ENCODE results near the gene CRYBA1. TPM values are rescaled to one million over a fixed set of nuclear protein-coding genes. Genes with fewer than 3 reads are reported as not detected.

Gene CRYBA1
- total RNA-seq, 1 experiment from 2014 or later = not detected

DNA sequence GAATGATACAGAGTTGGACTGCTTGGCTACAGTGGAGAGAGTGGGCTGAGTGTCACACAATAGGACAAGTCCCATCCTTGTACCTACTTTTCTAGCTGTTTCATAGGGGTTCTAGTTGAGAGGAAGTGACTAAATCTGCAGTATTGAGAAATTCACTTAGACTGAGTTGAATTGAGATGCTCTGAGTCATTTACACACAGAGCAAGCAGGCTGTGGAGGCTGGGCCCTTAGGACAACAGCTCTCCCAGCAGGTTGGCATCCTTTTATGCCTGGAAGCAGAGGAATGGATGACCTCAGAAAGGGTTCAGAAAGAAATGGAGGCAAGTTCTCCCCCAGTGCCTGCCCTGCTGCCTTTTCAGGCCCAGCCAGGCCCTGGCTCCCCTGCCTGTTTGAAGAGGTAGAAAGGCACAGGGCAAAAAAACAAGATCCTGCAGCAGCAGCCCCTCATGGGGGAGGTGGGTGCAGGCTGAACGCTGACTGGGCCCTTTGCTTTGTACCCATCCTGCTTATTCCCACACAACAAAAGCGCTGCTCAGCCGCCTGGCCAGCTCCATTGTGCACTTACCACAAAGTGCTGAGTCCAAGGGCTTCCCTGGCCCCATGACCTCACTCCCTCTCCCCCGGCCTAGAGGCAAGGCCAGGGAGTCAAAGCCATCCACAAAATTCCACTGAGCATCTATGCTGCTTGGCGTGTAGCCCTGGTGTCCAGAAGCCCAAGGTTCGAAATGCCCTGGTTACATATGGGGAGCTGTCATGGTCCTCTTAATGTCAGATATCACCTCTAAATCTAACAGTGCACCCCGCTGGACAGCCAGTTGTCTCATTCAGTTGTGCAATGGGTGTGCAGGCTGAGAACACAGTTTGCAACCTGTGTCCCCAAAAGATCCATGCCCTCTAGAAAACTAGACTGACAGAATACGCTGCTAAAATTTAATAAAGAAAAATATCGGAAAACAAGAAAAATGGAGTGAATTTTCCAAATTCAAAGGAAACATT lies 5.4 kb upstream of the CRYBA1 start:
- no TSS peak for BruUV-seq (replicated peaks)
- intact Hi-C loops (cut with micrococcal nuclease; ENCODE audit: unreplicated experiment) = no loop called here
- ChIA-PET CTCF (interaction anchor here (0.9 to 1.8 kb wide), 5 partner anchors 10 to 118 kb away, joined by 3 to 7 read pairs (median 5); partner anchors contain the start of gene MYO18A), POLR2A (ENCODE audit: low non-redundant PET) (interaction anchor here (0.6 kb wide), 1 partner anchor 61 kb away, joined by 6 read pairs; the partner anchor contains the start of gene MYO18A)
- Histone ChIP-seq H3K9me3 (ENCODE audit: low read depth, low read length, poor library complexity, severe bottlenecking) (no peaks in the 10 kb centered on the region), H3K4me1 (ENCODE audit: insufficient read depth, low read length, poor library complexity, severe bottlenecking) (no peaks in the 10 kb centered on the region), H3K27ac (ENCODE audit: low read depth, low read length, poor library complexity, severe bottlenecking) (no peak overlapping the region), H3K36me3 (ENCODE audit: insufficient read depth, low read length, poor library complexity, severe bottlenecking) (no peaks in the 10 kb centered on the region), H3K27me3 (replicated peaks; ENCODE audit: insufficient read depth, low read depth, low read length, poor library complexity) (no peaks in the 10 kb centered on the region), H3K4me3 (ENCODE audit: low read depth, low read length, poor library complexity, severe bottlenecking) (no peak overlapping the region)
- TF ChIP-seq, protein P1, sequence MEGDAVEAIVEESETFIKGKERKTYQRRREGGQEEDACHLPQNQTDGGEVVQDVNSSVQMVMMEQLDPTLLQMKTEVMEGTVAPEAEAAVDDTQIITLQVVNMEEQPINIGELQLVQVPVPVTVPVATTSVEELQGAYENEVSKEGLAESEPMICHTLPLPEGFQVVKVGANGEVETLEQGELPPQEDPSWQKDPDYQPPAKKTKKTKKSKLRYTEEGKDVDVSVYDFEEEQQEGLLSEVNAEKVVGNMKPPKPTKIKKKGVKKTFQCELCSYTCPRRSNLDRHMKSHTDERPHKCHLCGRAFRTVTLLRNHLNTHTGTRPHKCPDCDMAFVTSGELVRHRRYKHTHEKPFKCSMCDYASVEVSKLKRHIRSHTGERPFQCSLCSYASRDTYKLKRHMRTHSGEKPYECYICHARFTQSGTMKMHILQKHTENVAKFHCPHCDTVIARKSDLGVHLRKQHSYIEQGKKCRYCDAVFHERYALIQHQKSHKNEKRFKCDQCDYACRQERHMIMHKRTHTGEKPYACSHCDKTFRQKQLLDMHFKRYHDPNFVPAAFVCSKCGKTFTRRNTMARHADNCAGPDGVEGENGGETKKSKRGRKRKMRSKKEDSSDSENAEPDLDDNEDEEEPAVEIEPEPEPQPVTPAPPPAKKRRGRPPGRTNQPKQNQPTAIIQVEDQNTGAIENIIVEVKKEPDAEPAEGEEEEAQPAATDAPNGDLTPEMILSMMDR (conservative IDR thresholded peaks at IDR 0.05; ENCODE audit: low read depth, low read length) = no peak
- no peak for TF ChIP-seq EZH2 (IDR thresholded peaks at IDR 0.05; ENCODE audit: borderline replicate concordance, low read depth, low read length, poor library complexity, severe bottlenecking)
- peak; percentile 90 for DNase-seq (ENCODE audit: low spot score)

DNA sequence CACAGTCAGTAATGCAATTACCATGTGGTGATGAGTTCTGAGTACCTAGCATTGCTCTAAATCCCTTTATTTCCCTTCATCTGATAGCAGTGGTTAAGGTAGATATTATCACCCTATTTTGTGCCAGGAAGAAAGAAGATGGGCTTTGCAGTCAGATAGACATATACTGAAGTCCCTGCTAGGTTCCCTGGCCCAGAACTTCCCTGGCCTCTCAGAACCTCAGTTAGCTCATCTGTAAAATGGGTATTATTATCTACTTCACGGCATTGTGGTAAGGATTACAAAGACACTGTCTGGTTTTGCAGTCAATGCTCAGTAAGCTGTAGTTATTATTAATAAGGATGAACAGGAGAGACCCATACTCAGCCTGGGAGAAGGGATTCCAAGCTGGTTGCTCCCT lies 4.6 kb upstream of the CRYBA1 start:
- POLR2A ChIA-PET (ENCODE audit: low non-redundant PET) = no interaction called here
- Histone ChIP-seq H3K4me3 (ENCODE audit: low read depth, low read length, poor library complexity, severe bottlenecking) (no peak overlapping the region), H3K27ac (ENCODE audit: low read depth, low read length, poor library complexity, severe bottlenecking) (no peak overlapping the region), H3K4me1 (ENCODE audit: insufficient read depth, low read length, poor library complexity, severe bottlenecking) (no peaks in the 10 kb centered on the region), H3K36me3 (ENCODE audit: insufficient read depth, low read length, poor library complexity, severe bottlenecking) (no peaks in the 10 kb centered on the region), H3K27me3 (replicated peaks; ENCODE audit: insufficient read depth, low read depth, low read length, poor library complexity) (no peaks in the 10 kb centered on the region), H3K9me3 (ENCODE audit: low read depth, low read length, poor library complexity, severe bottlenecking) (no peaks in the 10 kb centered on the region)
- BruUV-seq (replicated peaks) = no TSS peak
- CTCF ChIA-PET = no interaction called here
- no peak for DNase-seq (ENCODE audit: low spot score)
- TF ChIP-seq, protein P1 (conservative IDR thresholded peaks at IDR 0.05; ENCODE audit: low read depth, low read length) = no peak
- TF ChIP-seq EZH2 (IDR thresholded peaks at IDR 0.05; ENCODE audit: borderline replicate concordance, low read depth, low read length, poor library complexity, severe bottlenecking) = no peak
- intact Hi-C loops (cut with micrococcal nuclease; ENCODE audit: unreplicated experiment) = no loop called here

DNA sequence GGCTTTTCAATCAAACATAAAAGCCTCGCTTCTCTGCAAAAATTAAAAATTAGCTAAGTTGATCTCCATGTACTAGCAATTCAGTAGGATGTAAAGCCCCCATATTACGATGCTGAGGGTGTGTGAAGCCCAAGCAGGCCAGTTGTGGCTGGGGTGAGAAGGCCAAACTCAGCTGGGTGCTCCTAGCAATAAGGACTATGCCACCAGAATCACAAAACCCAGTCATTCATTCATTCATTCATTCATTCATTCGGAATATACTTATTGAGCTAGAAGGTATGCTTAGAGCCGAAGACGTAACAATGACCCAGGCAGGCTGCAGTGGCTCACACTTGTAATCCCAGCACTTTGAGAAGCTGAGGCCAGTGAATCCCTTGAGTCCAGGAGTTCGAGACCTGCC lies 3.9 kb upstream of the CRYBA1 start:
- TF ChIP-seq, protein P1 (conservative IDR thresholded peaks at IDR 0.05; ENCODE audit: low read depth, low read length) = no peak
- TF ChIP-seq EZH2 (IDR thresholded peaks at IDR 0.05; ENCODE audit: borderline replicate concordance, low read depth, low read length, poor library complexity, severe bottlenecking) = no peak
- intact Hi-C loops (cut with micrococcal nuclease; ENCODE audit: unreplicated experiment) = no loop called here
- DNase-seq (ENCODE audit: low spot score) = no peak
- no TSS peak for BruUV-seq (replicated peaks)
- Histone ChIP-seq H3K36me3 (ENCODE audit: insufficient read depth, low read length, poor library complexity, severe bottlenecking) (no peaks in the 10 kb centered on the region), H3K9me3 (ENCODE audit: low read depth, low read length, poor library complexity, severe bottlenecking) (no peaks in the 10 kb centered on the region), H3K4me1 (ENCODE audit: insufficient read depth, low read length, poor library complexity, severe bottlenecking) (no peaks in the 10 kb centered on the region), H3K4me3 (ENCODE audit: low read depth, low read length, poor library complexity, severe bottlenecking) (no peak overlapping the region), H3K27ac (ENCODE audit: low read depth, low read length, poor library complexity, severe bottlenecking) (no peak overlapping the region), H3K27me3 (replicated peaks; ENCODE audit: insufficient read depth, low read depth, low read length, poor library complexity) (no peaks in the 10 kb centered on the region)
- CTCF ChIA-PET = no interaction called here
- POLR2A ChIA-PET (ENCODE audit: low non-redundant PET) = no interaction called here

All from A673 (cell line).